HG03039 (cell line): ENCODE data around the gene SPIRE2.
"Not testable (repeated sequence)": the region's sequence is repeated elsewhere in the genome, so short reads cannot be mapped to it uniquely, and the experiment has no call there.

Experiments used
- ATAC-seq: cut with Tn5 transposase; IDR thresholded peaks from one replicate; pipeline ENCODE4 v1.9.1; 2021; ENCODE audit warnings: mild to moderate bottlenecking, moderate library complexity; ENCODE audit not compliant: unreplicated experiment

Gene SPIRE2

DNA sequence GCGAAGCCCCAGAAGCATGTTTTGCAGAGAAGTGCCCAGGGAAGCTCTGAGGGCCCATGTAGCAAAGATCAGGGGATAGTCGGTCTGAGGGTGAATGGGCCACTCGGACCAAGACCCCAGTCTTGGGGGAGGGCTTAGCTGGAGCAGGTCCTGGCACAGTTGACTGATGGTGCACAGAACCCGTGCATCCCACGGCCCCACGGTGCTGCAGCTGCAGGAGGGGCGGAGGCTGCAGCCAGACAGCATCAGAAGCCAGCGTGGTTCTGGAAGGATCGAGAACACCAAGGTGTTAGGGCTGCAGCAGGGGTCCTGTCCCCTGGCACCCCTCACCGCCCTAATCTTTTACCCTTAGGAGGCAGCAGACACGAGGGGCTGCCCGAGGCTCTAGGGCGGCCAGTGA, 83.9 kb downstream of the SPIRE2 start:
- ATAC-seq: no peak

DNA sequence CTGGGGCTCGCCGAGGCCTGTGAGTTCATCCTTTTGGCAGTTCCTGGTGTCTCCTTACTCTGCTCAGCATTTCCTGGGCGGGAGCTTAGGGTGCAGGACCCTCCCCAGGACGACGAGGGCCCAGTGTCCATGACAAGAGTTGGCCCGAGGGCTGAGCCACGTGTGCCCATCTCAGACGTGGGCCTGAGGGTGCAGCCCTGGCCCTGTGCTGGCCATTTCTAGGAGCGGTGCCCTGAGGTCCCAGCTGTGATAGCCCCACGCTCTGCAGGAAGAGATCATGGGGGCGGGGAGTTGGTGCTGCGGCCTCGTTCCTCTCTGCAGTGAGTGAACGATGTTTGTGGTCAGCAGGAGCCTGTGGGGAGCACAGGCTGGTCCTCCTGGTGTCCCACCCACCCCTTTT, 84.4 kb downstream of the SPIRE2 start:
- ATAC-seq: no peak

DNA sequence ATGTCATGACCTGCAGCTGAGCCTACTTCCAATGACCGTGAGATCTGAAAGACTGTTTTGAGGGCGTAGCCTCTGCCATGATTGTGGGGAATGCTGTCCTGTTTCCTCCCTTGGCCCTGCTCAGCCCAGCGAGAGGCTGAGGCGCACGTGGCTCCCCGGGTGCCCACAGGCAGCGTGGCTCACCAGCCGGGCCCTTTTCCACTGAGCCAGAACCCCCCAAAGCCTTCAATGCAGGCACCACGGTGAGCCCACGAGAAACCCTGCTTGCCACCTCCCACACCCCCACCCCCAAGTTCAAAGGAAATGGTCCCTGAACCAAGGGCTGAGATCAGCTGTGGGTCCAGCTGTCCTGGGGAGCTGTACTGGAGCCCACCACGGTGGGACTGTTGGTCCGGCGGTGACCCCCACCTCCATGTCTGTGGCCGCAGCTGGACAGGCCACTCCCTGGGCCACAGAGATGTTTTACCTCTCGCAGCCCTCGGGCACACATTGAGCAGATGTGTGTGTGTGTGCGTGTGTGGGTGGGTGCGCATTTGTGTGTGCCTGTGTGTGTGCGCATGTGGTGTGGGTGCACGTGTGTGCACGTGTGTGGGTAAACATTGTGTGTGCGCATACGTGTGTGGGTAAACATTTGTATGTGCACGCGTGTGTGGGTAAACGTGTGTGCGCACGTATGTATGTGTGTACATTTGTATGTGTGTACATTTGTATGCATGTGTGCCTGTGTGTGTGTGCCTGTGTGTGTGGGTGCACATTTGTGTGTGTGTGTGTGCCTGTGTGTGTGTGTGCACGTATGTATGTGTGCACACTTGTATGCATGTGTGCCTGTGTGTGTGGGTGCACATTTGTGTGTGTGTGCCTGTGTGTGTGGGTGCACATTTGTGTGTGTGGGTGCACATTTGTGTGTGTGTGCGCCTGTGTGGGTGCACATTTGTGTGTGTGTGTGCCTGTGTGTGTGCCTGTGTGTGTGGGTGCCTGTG, 85.4 kb downstream of the SPIRE2 start:
- ATAC-seq: no peak

DNA sequence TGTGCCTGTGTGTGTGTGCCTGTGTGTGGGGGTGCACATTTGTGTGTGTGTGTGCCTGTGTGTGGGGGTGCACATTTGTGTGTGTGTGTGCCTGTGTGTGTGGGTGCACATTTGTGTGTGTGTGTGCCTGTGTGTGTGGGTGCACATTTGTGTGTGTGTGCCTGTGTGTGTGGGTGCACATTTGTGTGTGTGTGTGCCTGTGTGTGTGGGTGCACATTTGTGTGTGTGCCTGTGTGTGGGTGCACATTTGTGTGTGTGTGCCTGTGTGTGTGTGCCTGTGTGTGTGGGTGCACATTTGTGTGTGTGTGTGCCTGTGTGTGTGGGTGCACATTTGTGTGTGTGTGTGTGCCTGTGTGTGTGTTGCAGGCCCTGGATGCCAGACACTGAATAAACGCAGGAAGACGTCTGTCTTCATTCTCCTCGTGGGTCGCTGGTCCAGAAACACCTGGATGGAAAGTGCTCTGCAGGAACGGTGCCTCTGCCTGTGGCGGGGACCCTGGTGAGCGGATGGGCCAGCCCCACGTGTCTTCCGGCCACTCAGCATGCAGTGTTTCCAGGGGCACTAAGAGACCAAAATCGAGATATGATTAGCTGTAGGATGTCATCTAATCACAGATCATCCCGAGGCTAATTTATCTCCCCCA, 86.5 kb downstream of the SPIRE2 start:
- ATAC-seq: not testable (repeated sequence)

DNA sequence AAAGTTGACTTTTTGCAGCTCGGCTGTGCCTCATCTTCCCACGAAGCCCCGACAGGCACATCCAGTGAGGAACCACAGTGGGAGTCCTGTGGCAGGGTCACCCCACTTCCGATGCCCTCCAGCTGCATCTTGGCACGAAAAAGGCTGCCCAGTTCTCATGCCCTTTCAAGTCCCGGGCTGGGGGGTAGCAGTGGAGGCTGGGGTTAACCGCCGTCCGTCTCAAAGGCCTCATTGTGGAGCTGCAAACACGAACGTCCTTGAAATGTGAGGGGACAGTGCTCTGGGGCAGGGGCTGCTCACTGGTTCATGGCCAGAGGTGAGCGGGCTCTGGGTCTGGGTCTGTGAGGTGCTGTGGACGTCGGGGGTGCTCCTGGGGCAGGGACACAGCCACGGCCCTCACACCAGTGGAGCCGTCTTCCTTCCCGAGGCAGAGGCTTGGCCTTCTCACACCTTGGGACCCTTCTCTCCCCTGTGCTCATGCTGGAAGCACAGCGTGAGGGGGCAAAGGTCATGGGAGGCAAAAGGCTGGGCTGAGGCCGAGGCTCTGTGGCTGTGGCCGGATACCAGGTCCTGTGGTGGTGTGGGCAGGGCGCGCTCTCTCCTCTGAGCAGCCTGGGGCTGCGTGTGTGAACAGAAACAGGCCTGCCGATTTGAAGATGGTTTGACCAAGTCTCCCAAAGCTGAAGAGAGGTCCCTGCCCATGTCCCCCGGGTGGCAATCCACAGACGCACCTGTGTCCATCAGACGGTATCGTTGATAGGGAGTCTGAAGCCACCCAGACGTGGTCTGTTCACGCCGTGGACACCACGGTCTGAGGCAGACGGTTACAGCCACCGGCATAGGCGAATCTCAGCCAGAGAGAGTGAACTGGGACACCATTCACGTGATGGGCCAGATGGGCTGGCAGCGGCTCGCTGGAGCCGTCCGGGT, 87.3 kb downstream of the SPIRE2 start:
- ATAC-seq: no peak

DNA sequence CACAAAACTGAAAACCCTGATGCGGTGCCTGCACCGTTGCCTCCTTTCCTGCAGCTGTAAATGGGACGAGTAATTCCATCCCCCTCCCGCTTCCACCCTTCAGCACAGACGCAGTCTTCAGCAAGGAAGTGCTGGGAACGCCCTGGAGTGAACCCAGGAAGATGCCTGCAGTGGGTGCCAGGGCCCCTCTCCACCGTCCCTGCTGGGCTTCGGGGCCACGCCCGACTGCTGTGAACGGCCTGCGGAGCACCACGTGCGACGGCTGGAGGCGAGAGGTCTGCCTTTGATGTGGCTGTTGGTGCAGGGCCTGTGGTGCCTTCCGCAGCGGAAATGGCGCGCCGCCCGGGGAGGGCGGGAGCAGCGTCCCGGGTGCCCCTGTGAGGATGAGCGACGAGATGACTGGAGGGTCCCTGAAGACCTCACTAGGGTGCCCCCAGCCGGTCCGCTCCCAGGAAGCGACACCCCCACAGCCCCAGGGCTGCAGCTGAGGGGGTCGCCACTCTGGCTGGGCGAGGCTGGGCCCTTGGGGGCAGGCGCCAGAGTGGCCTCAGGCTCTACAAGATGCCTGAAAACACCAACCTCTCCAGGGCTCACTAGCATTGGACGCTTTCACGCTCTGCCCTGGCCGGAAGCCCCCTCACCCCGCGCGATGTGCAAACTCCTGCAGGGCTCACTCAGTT, 89.6 kb downstream of the SPIRE2 start:
- ATAC-seq: peak; percentile 56

DNA sequence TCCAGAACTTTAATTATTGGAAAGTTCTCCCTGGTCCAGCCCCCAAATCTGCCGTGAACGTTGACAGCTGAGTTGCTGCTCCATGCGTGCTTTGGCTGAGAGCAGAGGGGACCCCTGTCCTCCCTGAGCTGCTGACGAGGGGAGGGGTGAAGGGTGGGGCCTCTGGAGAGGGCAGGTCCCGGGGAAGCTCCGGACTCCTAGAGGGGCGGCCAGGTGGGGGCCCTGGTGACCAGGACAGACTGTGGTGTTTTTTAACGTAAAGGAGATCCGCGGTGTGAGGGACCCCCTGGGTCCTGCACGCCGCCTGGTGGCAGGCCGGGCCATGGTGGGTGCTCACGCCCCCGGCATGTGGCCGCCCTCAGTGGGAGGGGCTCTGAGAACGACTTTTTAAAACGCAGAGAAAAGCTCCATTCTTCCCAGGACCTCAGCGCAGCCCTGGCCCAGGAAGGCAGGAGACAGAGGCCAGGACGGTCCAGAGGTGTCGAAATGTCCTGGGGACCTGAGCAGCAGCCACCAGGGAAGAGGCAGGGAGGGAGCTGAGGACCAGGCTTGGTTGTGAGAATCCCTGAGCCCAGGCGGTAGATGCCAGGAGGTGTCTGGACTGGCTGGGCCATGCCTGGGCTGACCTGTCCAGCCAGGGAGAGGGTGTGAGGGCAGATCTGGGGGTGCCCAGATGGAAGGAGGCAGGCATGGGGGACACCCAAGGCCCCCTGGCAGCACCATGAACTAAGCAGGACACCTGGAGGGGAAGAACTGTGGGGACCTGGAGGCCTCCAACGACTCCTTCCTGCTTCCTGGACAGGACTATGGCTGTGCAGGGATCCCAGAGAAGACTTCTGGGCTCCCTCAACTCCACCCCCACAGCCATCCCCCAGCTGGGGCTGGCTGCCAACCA, 90.4 kb downstream of the SPIRE2 start, which contains the start of gene MC1R:
MC1R (plus strand) TSS at position 410 of the 895 bp plus-strand sequence; CDS start at position 807, 397 bp downstream.
- ATAC-seq: peak; percentile 11

DNA sequence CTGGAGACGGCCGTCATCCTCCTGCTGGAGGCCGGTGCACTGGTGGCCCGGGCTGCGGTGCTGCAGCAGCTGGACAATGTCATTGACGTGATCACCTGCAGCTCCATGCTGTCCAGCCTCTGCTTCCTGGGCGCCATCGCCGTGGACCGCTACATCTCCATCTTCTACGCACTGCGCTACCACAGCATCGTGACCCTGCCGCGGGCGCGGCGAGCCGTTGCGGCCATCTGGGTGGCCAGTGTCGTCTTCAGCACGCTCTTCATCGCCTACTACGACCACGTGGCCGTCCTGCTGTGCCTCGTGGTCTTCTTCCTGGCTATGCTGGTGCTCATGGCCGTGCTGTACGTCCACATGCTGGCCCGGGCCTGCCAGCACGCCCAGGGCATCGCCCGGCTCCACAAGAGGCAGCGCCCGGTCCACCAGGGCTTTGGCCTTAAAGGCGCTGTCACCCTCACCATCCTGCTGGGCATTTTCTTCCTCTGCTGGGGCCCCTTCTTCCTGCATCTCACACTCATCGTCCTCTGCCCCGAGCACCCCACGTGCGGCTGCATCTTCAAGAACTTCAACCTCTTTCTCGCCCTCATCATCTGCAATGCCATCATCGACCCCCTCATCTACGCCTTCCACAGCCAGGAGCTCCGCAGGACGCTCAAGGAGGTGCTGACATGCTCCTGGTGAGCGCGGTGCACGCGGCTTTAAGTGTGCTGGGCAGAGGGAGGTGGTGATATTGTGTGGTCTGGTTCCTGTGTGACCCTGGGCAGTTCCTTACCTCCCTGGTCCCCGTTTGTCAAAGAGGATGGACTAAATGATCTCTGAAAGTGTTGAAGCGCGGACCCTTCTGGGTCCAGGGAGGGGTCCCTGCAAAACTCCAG, 91.5 kb downstream of the SPIRE2 start:
- no peak for ATAC-seq

DNA sequence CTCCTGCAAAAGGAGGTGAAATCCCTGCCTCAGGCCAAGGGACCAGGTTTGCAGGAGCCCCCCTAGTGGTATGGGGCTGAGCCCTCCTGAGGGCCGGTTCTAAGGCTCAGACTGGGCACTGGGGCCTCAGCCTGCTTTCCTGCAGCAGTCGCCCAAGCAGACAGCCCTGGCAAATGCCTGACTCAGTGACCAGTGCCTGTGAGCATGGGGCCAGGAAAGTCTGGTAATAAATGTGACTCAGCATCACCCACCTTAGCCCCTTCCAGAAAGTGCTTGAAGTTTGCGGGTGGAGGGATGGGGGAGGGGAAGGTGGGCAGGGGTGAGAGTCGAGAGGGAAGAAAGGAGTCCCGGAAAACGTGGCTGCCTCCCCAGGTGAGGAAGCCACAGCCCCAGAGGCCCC, 92.4 kb downstream of the SPIRE2 start:
- ATAC-seq: no peak
